ENCODE results near the gene COL4A1.

- TF ChIP-seq EZH2 (IDR thresholded peaks at IDR 0.05; ENCODE audit: insufficient read depth, low read length) (no peak), CTCF (IDR thresholded peaks at IDR 0.05; ENCODE audit: insufficient read depth, low read depth, low read length) (no peak)
Observed at GRCh38 chr13:110176431-110176830, 130.5 kb downstream of the COL4A1 start.
